Measurements from ENCODE around the gene GOSR2. TPM values are rescaled to one million over a fixed set of nuclear protein-coding genes. Genes with fewer than 3 reads are reported as not detected.

Gene GOSR2
- total RNA-seq, 3 donors from 2014 or later = 41.0 to 57.7 (median 50.9) TPM

DNA sequence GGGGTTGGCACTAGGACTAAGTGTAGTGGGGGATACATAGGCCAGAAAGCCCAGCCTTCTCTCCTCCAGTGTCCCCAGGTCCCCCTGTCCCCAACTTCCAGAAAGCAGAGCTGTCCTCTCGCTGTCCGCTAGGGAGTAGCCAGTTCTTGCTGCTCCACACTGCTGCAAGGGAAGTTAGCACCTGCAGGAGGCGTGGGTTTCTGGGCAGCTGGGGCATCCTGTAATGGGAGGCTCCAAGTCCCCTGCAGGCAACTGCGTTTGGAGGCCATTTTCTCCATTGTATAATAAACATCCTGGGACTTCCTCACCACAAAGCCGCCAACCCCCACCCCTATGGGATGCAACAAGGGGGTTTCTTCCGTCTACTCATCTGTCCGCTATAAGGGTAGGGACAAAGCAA lies 54.4 kb downstream of the GOSR2 start:
- Histone ChIP-seq H3K27ac (no peak overlapping the region), H3K27me3 (peaks cover 0 to 34% of the 10 kb centered on the region in 2 donors), H3K9me3 (no peaks in the 10 kb centered on the region), H3K4me1 (peaks cover 10 to 16% of the 10 kb centered on the region in 2 donors), H3K4me3 (no peak overlapping the region), H3K36me3 (no peaks in the 10 kb centered on the region)
- no peak for TF ChIP-seq POLR2AphosphoS5 (IDR thresholded peaks at IDR 0.05)
- TF ChIP-seq POLR2A (IDR thresholded peaks at IDR 0.05) = no peak
- TF ChIP-seq, protein P1, sequence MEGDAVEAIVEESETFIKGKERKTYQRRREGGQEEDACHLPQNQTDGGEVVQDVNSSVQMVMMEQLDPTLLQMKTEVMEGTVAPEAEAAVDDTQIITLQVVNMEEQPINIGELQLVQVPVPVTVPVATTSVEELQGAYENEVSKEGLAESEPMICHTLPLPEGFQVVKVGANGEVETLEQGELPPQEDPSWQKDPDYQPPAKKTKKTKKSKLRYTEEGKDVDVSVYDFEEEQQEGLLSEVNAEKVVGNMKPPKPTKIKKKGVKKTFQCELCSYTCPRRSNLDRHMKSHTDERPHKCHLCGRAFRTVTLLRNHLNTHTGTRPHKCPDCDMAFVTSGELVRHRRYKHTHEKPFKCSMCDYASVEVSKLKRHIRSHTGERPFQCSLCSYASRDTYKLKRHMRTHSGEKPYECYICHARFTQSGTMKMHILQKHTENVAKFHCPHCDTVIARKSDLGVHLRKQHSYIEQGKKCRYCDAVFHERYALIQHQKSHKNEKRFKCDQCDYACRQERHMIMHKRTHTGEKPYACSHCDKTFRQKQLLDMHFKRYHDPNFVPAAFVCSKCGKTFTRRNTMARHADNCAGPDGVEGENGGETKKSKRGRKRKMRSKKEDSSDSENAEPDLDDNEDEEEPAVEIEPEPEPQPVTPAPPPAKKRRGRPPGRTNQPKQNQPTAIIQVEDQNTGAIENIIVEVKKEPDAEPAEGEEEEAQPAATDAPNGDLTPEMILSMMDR (IDR thresholded peaks at IDR 0.05) = no peak
- no peak for DNase-seq (ENCODE audit: low spot score in 2 of 2)
- intact Hi-C loops (cut with DNase I; ENCODE audit: low total_unique reads) = no loop called here

- DNase-seq (ENCODE audit: low spot score in 2 of 2) = no peak
- intact Hi-C loops (cut with DNase I; ENCODE audit: low total_unique reads) = no loop called here
- no peaks in the 10 kb centered on the region for H3K9me3 ChIP-seq
- H3K36me3 ChIP-seq = no peaks in the 10 kb centered on the region
- H3K4me1 ChIP-seq = peaks cover 10 to 16% of the 10 kb centered on the region in 2 donors
- peaks cover 0 to 34% of the 10 kb centered on the region in 2 donors for H3K27me3 ChIP-seq
- peak overlapping the region; percentile 49 to 69 (median 58) for H3K4me3 ChIP-seq
- no peak overlapping the region for H3K27ac ChIP-seq
- TF ChIP-seq POLR2A (IDR thresholded peaks at IDR 0.05) (no peak), POLR2AphosphoS5 (IDR thresholded peaks at IDR 0.05) (no peak)
- TF ChIP-seq, protein P1 (IDR thresholded peaks at IDR 0.05) = no peak
Observed at GRCh38 chr17:46977750-46978488, 55.0 kb downstream of the GOSR2 start.

- Histone ChIP-seq H3K27ac (no peak overlapping the region), H3K4me1 (peaks cover 10 to 16% of the 10 kb centered on the region in 2 donors), H3K4me3 (peak overlapping the region; percentile 49 to 69 (median 58)), H3K36me3 (no peaks in the 10 kb centered on the region), H3K9me3 (no peaks in the 10 kb centered on the region), H3K27me3 (peaks cover 0 to 34% of the 10 kb centered on the region in 2 donors)
- intact Hi-C loops (cut with DNase I; ENCODE audit: low total_unique reads) = no loop called here
- DNase-seq (ENCODE audit: low spot score in 2 of 2) = no peak
- no peak for TF ChIP-seq POLR2A (IDR thresholded peaks at IDR 0.05)
- TF ChIP-seq POLR2AphosphoS5 (IDR thresholded peaks at IDR 0.05) = no peak
- TF ChIP-seq, protein P1 (IDR thresholded peaks at IDR 0.05) = no peak
Observed at GRCh38 chr17:46978489-46979146, 55.7 kb downstream of the GOSR2 start.

GRCh38 chr17:46979147-46979863 lies 56.3 kb downstream of the GOSR2 start, which contains the start of gene RPRML:
RPRML (minus strand) TSS chr17:46979253; CDS start chr17:46979007, 246 bp downstream.
- Histone ChIP-seq H3K36me3 (no peaks in the 10 kb centered on the region), H3K4me3 (peak within 1 kb of the TSS; percentile 49 to 69 (median 58)), H3K27ac (no peak within 1 kb of the TSS), H3K9me3 (no peaks in the 10 kb centered on the region), H3K27me3 (peaks cover 0 to 34% of the 10 kb centered on the region in 2 donors), H3K4me1 (peaks cover 10 to 16% of the 10 kb centered on the region in 2 donors)
- DNase-seq (ENCODE audit: low spot score in 2 of 2) = no peak
- TF ChIP-seq, protein P1 (IDR thresholded peaks at IDR 0.05) = no peak
- intact Hi-C loops (cut with DNase I; ENCODE audit: low total_unique reads) = no loop called here

All from breast epithelium (tissue), 4 donors.